ELF-1 (cell line): ENCODE results near the gene IRF4.

Experiments used
- DNase-seq: peaks from one replicate; pipeline ENCODE4 v3.0.0-alpha.2; 2016; ENCODE audit warnings: low read depth, low spot score

IRF4 gene

DNA sequence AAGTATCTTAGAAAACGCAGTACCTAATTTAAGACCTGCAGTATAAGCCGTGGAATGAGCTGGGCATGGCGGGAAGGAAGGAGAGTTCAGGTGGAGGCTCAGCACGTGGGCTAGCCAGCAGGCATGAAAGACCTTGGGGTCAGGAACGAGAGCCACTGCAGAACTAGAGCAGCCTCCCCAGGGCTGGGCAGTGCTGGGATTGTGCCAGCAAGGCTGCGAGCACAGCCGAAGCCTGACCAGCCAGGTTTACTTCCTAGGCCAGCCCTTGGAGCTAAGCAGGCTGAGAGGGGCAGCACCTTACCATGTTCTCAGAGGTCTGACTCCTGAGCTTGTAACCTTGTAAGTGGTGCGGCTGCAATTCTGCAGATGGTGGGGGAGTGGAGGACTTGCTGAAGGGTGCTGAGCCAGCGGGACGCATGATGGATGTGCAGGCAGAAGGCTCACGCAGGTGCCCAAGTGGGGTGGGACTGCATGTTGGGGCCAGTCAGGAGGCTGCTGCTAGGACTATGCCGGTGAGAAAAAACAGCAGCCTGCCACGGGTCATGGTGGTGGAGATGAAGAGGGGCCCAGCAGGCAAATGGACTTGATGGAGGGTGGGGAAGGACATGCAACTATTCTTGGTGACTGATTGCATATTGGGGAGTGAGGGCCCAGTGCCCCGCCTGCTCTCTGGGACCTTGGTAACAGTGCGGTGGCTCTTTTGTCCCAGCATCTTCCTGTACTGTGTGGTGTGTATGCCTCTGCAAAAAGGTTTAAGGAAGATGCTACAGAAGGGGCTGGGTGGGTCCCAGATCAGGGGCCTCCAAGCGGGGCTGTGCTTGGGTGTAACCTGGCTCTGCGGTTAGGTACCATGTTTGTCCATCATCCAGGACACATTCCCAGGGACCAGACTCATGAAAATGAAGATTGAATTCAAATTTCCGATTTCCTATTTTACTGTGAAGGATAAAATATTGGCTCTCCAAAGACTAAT is 37.6 kb upstream of the IRF4 start:
- no peak for DNase-seq

DNA sequence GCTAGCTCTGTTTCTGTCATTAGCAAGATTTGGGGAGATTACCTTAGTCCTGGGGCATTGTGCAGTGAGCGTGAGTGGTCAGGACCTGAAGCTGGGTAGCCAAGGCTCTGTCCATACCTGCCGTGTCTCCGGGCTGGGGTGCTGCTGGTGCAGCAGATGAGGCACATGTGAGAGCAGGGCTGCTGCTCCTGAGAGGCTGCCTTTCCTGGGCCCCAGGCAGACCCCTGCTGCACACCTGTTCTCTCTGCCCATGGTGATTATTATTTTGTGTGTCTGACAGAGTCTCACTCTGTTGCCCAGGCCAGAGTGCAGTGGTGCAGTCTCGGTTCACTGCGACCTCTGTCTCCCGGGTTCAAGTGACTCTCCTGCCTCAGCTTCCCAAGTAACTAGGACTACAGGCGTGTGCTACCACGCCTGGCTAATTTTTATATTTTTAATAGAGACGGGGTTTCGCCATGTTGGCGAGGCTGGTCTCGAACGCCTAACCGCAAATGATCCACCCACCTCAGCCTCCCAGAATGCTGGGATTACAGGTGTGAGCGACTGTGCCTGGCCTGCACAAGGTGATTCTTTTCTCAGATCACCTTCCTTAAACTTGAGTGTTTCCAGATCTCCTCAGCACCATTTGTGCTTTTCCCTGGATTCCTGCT is 36.8 kb upstream of the IRF4 start:
- DNase-seq, result no peak

DNA sequence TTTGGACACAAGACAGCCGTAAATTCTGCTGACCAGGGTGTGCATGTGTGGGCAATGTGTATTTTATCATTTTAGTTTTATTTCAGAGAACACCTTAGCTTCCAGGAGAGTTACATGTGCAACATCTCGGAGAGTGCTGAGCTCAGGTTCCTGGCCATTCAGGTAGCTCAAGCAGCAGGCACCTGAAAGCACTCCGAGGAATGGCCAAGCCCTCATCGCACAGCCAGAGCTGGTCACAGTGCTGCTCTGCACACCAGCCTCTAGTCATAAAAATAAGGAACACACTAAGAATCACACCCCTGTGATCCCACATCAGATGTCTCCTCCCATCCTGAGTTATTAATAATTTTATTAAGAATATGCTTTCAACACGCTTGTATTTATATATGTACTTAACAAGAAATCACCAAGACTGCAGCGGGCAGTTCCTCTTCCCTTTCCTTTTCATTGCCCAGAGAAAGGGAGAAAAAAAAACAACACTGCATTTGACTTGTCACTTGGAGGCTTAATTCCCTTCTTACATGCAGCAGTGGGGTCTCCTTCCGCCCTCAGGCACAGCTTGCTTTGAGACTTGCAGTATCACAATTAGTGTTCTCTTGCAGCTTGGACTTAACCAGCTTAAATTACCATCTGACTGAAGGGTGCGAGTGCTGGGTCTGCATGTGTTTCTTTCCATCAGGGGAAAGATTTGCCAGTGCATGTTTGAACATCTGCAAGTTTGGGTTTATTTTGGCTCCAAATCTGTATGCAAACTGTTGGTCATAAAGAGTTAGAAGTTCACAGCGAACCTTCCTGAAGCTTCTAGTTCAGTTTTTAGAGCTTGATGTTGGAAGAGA is 36.0 kb upstream of the IRF4 start:
- peak; percentile 73 for DNase-seq

DNA sequence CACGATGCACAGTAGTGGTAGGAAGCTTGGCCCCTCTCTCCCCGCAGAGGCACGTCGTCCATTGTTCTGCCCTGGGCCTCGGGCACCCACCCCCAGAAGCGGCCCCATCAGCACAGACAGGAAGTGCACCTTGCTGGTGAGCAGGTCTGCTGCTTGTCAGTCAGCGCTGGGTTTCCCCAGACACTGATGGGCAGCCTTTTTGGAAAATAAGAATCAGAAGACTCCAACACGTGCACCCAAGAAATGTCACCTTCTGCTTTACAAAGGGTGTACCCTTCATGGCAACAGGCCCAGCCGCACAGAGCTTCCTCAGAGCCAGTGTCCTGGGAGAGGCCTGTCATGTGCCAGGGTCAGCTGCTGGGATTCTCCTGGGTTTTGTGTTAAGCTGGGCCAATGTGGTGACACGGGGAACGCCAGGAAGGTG is 34.7 kb upstream of the IRF4 start:
- no peak for DNase-seq

DNA sequence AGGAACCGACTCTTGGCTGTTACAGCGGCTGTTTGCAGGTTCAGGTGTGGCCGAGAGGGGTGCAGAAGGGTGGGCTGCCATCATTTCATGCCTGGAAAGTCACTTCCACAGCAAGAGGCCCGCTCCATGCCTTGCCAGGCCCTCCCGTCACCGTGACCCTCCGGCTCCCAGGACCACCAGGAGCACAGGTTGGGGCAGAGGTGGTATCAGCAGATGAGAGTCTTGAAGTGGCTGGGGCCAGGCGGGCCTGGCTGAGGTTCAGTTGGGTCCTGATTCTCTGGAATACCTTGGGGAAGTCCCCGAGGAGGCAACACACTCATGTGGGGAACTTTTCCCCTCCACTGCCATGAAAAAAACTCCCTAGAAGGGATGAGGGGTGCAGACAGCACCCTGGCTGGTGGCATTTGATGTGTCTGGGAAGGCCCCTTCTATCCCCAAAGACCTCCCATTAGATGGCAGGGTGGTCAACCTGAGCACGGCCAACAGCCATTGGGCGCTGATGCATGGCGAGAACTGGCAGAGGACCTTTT is 34.2 kb upstream of the IRF4 start:
- no peak for DNase-seq

DNA sequence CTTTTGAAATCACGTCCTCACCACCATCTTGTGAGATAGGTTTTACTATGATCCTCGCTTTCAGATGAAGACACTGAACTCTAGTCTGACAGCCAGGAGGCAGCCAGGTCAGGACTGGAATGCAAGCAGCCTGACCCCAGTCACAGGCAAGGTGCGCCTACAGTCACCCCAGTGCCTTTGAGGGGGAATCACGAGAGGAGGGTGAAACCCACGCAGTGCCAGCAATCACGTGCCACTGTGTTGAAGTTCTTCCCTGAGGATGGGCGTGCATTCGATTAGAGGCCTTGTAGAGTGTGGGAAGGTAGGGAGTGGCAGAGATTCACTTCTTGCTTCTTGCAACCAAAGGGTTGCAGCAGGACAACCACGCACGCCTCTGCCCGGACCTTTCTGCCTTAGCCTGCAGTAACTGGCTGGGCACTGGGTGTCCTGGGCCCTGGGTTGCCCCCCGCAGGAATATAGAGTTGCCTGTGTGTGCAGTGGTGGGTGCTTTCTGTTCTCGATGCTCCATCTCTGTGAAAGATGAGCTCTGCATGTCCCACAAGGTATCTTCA is 33.7 kb upstream of the IRF4 start:
- no peak for DNase-seq

DNA sequence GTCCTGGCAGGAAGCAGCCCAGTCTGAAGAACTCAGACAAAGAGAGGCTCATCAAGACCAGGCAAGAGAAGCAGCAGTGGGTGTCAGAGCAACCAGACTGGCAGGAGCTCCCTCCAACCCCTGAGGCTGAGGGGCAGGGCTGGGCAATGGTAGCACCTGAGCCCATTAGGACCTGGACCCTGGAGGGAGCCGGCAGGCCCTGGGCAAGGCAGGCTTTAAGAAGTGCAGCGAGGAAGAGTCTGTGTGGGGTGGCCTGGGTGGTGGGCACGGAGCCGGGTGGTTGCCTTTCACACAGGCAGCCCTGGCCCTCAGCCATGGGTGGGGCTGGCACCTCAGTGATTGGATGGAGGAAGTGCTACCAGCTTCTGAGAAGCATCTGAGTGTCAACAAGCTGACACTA is 33.1 kb upstream of the IRF4 start:
- no peak for DNase-seq

DNA sequence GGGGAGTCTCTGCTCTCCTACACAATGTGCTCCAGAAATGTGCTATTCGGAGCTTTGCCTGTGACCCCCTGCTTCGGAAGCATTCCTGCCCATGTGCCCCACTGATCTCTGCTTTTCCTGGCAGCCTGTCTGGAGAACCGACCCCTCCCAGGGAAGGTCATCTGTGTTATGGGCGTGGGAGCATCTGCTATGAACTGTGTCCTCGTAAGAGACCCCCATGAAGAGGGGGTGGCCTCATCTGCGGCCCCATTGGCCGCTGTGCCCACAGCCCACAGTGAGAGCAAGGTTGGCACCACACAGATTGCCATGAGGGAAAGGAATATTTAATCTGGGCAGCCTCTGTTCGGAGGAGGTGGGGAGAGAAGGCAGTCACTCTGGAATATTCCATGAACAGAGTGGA is 32.7 kb upstream of the IRF4 start:
- no peak for DNase-seq

DNA sequence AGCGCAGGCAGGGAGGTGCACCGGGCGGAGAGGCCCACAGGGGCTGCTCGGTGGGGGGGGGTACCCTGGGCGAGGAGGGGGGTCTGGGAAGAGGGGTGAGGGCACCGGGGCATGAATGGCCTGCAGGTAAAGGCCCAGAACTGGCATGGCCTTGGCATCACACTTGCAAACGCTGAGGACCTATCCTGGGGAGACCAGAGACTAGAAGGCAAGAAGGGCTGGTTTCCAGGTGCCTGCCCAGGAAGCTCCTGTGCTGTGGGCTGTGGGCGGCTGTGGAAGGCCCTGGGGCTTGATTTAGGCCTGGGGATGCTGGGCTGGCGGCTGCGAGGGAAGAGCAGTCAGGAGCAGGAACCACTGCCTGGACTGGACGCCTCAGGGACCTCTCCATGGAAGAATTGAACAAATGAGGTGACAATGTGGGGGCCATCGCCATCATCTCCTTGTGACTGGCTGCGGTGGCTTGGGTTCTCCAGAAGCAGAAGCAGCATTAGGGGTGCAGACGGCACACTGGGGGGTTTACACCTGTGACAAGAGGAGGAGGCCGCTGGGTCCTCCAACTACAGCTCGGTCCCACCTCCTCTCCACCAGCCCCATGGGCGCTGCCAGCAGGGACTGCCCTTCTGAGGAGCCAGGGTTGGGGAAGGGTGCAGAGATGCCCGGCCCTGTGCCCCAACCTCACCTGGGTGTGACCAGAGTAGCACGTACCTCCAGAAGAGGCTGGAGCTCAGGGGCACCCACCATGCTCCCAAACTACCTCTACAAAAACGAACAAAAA is 32.1 kb upstream of the IRF4 start:
- no peak for DNase-seq

DNA sequence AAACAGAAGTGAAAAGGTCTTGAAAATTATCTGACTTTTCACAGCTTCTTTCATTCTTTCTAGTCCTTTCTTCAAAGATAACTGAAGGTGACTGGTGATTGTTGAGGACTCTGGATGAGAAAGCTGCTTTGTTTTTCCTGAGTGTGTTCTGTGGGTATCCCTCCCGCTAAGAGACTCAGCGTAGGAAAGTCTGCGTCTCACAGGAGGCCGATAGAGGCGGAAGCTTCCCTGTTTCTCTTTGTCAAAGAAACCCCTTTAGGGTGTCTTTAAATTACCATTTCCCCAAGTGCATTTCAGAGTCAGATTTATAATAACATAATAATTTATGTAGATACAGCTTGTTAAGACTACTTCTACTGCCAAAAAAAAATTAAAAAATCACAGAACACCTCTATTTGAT is 31.2 kb upstream of the IRF4 start:
- no peak for DNase-seq

DNA sequence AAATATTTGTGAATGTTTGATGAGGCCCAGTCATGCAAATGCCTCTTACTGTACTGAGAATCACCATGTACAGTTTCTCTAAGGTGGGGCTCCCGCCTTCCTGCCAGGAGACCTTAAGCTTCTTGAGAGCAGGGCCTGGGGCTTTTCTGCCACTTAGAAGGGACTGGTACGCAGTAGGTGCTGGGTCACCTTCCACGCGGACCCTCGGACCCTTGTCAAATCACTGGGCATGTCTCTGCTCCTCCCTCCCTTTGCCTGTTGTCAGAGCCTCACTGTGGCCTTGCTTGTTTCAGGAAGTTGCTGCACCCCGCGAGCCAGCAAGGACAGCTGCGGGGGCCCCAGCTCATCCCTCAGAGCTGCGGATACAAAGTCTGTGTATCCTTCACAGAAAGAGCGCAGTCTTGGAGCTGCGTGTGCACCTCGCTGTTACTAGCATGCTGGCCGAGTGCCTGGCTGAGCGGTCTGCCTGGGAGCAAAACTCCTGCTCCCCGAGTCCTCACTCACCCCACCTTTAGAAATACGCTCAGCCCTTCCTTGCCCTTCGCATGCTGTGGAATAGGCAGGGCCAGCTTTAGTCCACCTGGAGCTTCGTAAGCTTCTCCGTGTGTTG is 30.7 kb upstream of the IRF4 start:
- no peak for DNase-seq

DNA sequence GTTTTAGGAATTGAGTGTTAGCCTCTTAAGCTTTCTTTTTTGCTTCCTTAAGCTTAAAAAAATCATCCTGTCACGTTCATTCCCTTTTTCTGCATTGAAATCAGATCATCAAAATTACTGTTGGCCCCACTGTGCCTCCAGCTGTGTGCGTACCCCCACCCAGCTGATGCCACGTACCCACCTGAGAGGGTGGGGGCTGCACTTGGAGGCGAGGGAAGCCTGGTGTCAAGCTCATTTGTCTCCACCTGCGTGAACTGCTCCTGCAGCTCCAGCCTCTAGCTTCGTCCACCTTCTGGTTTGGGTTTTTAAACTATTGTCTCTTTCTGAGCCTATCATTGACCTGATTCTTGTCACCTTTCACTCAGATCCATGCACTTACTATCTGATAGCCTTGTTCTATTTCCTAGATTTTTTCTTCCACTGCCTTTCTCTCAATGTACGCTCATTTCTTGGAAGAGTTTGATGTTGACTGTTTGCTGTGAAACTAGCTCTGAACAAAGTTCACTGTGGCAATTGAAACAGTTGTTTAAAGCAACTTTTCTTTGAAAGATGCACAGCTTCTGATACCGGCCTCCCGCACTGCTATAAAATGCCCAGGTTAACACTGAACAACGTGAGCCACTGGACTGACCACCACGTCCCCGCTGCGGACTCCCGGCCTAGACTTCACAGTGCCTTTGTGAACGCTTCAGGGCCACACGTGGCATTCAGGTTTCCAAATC is 30.0 kb upstream of the IRF4 start:
- no peak for DNase-seq

DNA sequence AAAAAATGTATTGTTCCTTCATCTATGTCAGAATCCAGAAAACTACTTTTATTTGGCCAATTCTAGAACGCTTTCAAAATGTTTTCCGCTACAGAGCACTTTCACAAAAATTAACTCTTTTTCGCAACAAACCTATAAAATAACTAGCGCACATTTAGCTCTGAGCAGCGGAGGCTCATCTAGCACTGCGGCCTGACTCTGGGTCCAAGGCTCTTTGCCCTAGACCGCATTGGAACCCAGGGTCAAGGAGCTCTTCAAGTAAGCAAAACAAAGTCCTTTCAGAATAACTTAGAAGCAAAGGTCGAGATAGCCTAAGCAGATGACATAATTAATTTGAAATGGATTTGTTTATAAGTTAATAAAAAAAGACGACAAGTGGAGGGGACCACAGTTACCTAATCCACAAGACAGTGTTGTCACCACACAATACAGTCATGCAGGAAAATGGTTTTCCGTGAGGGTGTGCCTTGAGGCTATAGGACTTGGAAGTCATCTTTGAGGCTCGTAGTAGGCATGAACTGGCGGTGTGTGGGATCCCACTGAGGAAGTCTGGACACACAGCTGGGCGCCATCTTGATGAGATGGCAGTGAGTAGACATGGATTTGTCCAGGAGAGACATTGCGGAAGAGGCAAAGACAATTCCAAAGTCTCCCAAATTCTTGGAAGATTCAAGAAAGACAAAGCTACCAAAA is 29.2 kb upstream of the IRF4 start:
- no peak for DNase-seq

DNA sequence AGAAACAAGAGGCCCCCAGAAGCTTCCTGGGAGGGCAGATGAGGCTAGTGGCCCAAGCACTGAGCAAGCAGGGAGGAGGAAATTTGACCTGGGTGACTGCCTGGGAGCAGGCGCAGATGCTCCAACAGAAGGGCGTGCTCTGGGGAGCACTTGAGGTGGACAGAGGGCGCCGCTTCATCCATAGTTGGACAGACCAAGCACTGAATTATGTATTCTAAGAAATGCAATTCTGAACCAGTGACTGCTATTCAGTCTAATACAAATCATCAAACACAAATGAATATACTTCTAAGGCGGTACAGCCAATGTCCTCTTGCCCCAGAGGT is 28.7 kb upstream of the IRF4 start:
- no peak for DNase-seq

DNA sequence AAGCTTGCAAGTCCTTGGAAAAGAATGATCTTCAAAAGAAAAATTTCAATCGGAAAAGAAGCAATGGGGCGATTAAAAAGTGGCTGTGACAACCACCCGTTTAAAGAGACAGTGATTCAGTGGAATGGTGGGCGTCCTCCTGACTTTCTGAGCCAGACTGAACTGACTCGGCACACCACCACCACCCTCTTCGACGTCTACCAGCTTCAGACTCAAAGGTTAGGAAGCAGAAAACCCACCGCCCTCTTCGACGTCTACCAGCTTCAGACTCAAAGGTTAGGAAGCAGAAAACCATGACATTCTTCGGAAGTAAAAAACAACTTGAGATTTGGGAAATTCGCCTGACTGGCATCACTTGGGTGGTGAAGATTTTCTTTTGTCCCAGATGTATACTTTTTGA is 28.3 kb upstream of the IRF4 start:
- DNase-seq, result no peak

DNA sequence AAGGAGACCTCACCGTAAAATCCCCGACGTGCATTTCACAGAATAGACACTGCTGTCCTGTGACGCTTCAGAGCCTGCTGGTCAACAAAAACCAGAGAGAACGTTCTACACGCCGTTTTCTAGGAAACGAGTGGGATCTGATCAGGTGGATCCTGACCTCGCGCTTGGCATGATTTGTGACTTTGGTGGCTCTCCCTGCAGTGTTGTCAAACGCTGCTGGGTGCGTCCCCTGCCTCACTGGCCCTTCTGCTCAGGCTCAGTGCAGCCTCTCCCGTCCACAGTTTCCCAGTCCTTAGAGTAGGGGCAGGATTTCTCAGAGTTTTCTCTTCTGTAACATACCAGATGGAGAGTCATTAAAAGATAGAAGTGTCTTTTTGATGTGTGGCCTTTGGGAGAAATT is 27.6 kb upstream of the IRF4 start:
- no peak for DNase-seq

DNA sequence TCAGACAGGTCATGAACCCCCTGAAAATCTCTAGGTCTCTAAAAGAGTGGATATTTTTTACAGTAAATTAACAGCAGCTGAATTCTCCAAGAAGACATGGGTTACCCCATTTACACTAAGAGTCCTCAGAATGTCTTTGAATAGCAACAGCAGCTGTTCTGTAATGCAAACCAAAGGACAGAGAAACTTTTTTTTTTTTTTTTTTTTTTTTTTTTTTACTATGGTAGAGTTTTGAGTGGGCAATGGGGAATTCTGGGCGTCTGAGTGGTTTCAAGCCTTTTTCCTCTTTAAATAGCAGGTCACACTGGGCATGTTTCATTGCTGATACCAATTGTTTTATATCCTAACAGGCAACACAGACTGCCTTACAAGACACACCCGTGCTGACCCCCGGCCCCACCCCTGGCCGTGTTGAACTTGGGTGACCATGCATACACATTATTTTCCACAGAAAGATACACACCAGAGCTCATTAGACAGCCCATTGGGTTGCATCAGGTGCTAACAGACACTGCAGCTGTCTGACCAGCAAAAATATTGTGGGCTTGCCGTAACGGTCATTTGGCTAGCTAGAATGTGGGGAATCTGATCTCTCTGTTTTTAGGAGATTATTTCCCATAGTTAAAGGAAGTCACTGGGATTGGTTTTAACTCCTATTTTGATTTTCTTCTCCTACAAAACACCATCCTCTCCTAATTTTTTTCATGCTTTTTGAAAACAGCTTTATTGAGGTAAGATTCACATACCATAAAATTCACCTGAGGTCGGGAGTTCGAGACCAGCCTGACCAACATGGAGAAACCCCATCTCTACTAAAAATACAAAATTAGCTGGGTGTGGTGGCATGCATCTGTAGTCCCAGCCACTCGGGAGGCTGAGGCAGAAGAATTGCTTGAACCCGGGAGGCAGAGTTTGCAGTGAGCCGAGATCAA is 26.7 kb upstream of the IRF4 start:
- no peak for DNase-seq

DNA sequence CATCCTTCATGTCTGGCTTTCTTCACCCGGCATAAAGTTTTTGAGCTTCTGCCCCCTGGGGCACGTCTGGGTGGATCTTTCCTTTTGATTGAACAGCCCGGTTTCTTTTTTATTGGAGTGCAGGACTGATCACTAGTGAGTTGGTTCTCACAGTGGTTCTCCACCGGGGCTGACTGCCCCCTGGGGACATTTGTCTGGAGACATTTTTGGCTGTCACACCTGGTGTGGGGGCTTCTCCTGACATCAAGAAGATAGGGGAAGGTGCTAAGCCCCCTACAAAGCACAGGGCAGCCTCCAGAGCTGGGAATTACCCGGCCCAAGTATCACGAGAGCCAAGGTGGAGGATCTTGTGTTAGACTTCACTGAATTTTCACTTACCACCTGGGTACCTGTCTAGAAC is 25.7 kb upstream of the IRF4 start:
- DNase-seq, result no peak
